Sigmoid colon (tissue), 7 donors: Measurements from ENCODE around the gene CHRNA1. TPM values are rescaled to one million over a fixed set of nuclear protein-coding genes. Genes with fewer than 3 reads are reported as not detected.

Experiments used
- DNase-seq: peaks from one replicate; pipeline ENCODE4 v3.0.0-alpha.2; 2019
- H3K27ac ChIP-seq, 4 donors: fragments of 200-600 bp; sonication (generic); one replicate each; pipeline ENCODE4 v1.5.1; 2016 to 2019; ENCODE audit warnings: mild to moderate bottlenecking in 1 of 4
- H3K27me3 ChIP-seq, 3 donors: fragments of 200-600 bp; sonication (generic); one replicate each; pipeline ENCODE4 v1.5.1; 2019; ENCODE audit warnings: mild to moderate bottlenecking in 1 of 3
- H3K36me3 ChIP-seq, 4 donors: fragments of 200-600 bp; sonication (generic); one replicate each; pipeline ENCODE4 v1.5.1; 2016 to 2019
- H3K4me1 ChIP-seq, 4 donors: fragments of 200-600 bp; sonication (generic); one replicate each; pipeline ENCODE4 v1.5.1; 2017 to 2019
- H3K4me3 ChIP-seq, 4 donors: fragments of 200-600 bp; sonication (generic); one replicate each; pipeline ENCODE4 v1.5.1; 2017 to 2019; ENCODE audit warnings: mild to moderate bottlenecking in 2 of 4, moderate library complexity in 1 of 4
- H3K9me3 ChIP-seq, 4 donors: fragments of 200-600 bp in 3 of 4; sonication (generic) in 3 of 4; one replicate each; pipeline versions ENCODE4 v1.5.1 to v1.6.1; 2013 to 2019
- CTCF ChIP-seq, 4 experiments: fragments of 450-650 bp in 3 of 4; fragments of 200-600 bp in 1 of 4; IDR thresholded peaks; one replicate each; pipeline ENCODE4 v1.5.1; 2016 to 2019; ENCODE audit warnings: antibody characterized with exemption in 4 of 4, mild to moderate bottlenecking in 3 of 4, moderate library complexity in 2 of 4
- EP300 ChIP-seq, 4 donors: sonication (generic); formaldehyde crosslinking; IDR thresholded peaks; one replicate each; pipeline ENCODE4 v1.6.1; 2017; ENCODE audit warnings: antibody characterized with exemption in 4 of 4
- POLR2A ChIP-seq, 2 donors: fragments of 450-650 bp; IDR thresholded peaks; one replicate each; pipeline ENCODE4 v1.6.1; 2016; ENCODE audit warnings: antibody characterized with exemption in 2 of 2, mild to moderate bottlenecking in 2 of 2, moderate library complexity in 2 of 2
- POLR2AphosphoS5 ChIP-seq, 4 donors: sonication (generic); formaldehyde crosslinking; IDR thresholded peaks; one replicate each; pipeline ENCODE4 v1.6.1; 2017; ENCODE audit warnings: antibody characterized with exemption in 4 of 4
- WGBS, 2 donors: extraction: QIAGEN DNeasy Blood & Tissue Kit; methylation state at CpG; one replicate each; pipeline ENCODE4 v1.1.7; 2013; 5-methylcytosine and 5-hydroxymethylcytosine counted together
- intact Hi-C: fragments of 100-400 bp; cut with DNase I; formaldehyde crosslinking; loops from one replicate; pipeline ENCODE4 v1.15.1; 2023
- polyA plus RNA-seq, 3 donors: library from polyadenylated mRNA; stranded (reverse); fragments of 200-250 nt; gene quantifications; one replicate each; pipeline ENCODE4 v1.2.3, GENCODE V29; 2013
- total RNA-seq, 4 donors: library from RNA; depleted of rRNA; stranded (reverse); fragments of >200 nt; gene quantifications; one replicate each; pipeline ENCODE4 v1.1.0, GENCODE V29; 2016
- donor health status: healthy with polysubstance abuse.
- donor health status: Bipolar disorder and iron deficiency.
- donor health status: healthy.

CHRNA1 gene
- total and polyA plus RNA-seq, 7 donors = 0.32 to 2.1 (median 1.2) TPM; not detected in 4

GRCh38 chr2:174772472-174772801, 8.2 kb upstream of the CHRNA1 start:
- intact Hi-C loops = no loop called here
- Histone ChIP-seq H3K36me3 (no peaks in the 10 kb centered on the region), H3K27ac (peak overlapping the region in 2 of 4 donors; percentile 17 to 51), H3K9me3 (no peaks in the 10 kb centered on the region), H3K27me3 (no peaks in the 10 kb centered on the region), H3K4me1 (peaks cover 0 to 20% (median 5%) of the 10 kb centered on the region in 4 donors), H3K4me3 (no peak overlapping the region)
- DNase-seq = no peak
- TF ChIP-seq EP300 (IDR thresholded peaks at IDR 0.05) = no peak
- TF ChIP-seq CTCF (IDR thresholded peaks at IDR 0.05) = no peak
- TF ChIP-seq POLR2A (IDR thresholded peaks at IDR 0.05) = no peak
- TF ChIP-seq POLR2AphosphoS5 (IDR thresholded peaks at IDR 0.05) = no peak
- 75 to 79% methylated on average over 5 of the region's 5 CpGs for WGBS, 2 donors

GRCh38 chr2:174771631-174772471, 7.6 kb upstream of the CHRNA1 start:
- intact Hi-C loops = loop anchor here (1.0 kb wide), 1 partner anchor 218 kb away; no protein-coding TSS in a partner anchor
- peak overlapping the region; percentile 17 to 52 (median 36) for H3K27ac ChIP-seq

GRCh38 chr2:174771136-174771535, 6.9 kb upstream of the CHRNA1 start:
- DNase-seq = no peak
- H3K9me3 ChIP-seq = no peaks in the 10 kb centered on the region
- no peak overlapping the region for H3K4me3 ChIP-seq
- H3K36me3 ChIP-seq = no peaks in the 10 kb centered on the region
- H3K4me1 ChIP-seq = peaks cover 0 to 20% (median 5%) of the 10 kb centered on the region in 4 donors
- no peaks in the 10 kb centered on the region for H3K27me3 ChIP-seq
- 72 to 78% methylated on average over 3 of the region's 3 CpGs for WGBS, 2 donors
- intact Hi-C loops = loop anchor here (1.0 kb wide), 1 partner anchor 219 kb away; no protein-coding TSS in a partner anchor
- no peak overlapping the region for H3K27ac ChIP-seq
- TF ChIP-seq POLR2AphosphoS5 (IDR thresholded peaks at IDR 0.05) = no peak
- no peak for TF ChIP-seq POLR2A (IDR thresholded peaks at IDR 0.05)
- TF ChIP-seq CTCF (IDR thresholded peaks at IDR 0.05) = no peak
- TF ChIP-seq EP300 (IDR thresholded peaks at IDR 0.05) = no peak

More at GRCh38 chr2:174771631-174772471, 7.6 kb upstream of the CHRNA1 start:
- Histone ChIP-seq H3K4me3 (no peak overlapping the region), H3K9me3 (no peaks in the 10 kb centered on the region), H3K4me1 (peaks cover 0 to 20% (median 5%) of the 10 kb centered on the region in 4 donors), H3K36me3 (no peaks in the 10 kb centered on the region), H3K27me3 (no peaks in the 10 kb centered on the region)
- WGBS, 2 donors = 48 to 52% methylated on average over 14 of the region's 14 CpGs
- no peak for TF ChIP-seq EP300 (IDR thresholded peaks at IDR 0.05)
- peak; percentile 55 to 82 (median 73) for TF ChIP-seq CTCF (IDR thresholded peaks at IDR 0.05)
- no peak for TF ChIP-seq POLR2A (IDR thresholded peaks at IDR 0.05)
- TF ChIP-seq POLR2AphosphoS5 (IDR thresholded peaks at IDR 0.05) = no peak
- DNase-seq = peak; percentile 87

- H3K36me3 ChIP-seq = no peaks in the 10 kb centered on the region
- intact Hi-C loops = no loop called here
- 86% methylated on average over 9 of the region's 9 CpGs for WGBS, 2 donors
- no peak overlapping the region for H3K4me3 ChIP-seq
- DNase-seq = no peak
- H3K9me3 ChIP-seq = no peaks in the 10 kb centered on the region
- H3K27ac ChIP-seq = no peak overlapping the region
- H3K4me1 ChIP-seq = peaks cover 0 to 20% (median 5%) of the 10 kb centered on the region in 4 donors
- H3K27me3 ChIP-seq = no peaks in the 10 kb centered on the region
- no peak for TF ChIP-seq POLR2A (IDR thresholded peaks at IDR 0.05)
- TF ChIP-seq POLR2AphosphoS5 (IDR thresholded peaks at IDR 0.05) = no peak
- no peak for TF ChIP-seq EP300 (IDR thresholded peaks at IDR 0.05)
- TF ChIP-seq CTCF (IDR thresholded peaks at IDR 0.05) = no peak
Observed at GRCh38 chr2:174768557-174768956, 4.3 kb upstream of the CHRNA1 start.
